ENCODE results near the gene FARP1. TPM values are rescaled to one million over a fixed set of nuclear protein-coding genes. Genes with fewer than 3 reads are reported as not detected.

FARP1 gene
- total and polyA plus RNA-seq, 7 donors: 6.9 to 96.4 (median 32.9) TPM

DNA sequence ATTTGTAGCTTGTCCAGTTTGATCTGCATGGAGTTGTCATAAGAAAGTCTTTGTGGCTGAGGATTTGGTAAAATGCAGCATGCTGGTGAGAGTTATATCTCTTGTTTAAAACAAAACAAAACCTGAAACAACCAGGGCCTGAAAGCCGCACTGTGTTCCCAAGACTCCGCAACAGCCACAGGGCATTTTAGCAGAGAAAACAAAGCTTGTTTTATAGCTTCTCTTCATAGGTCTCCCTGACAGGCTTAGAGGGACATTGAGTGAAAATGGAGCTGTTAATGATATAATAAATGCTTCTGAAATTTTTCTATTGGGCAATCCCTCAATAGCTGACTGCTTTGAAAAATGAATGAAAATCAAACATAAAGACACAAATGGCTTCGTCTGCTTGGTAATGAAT, 182.8 kb downstream of the FARP1 start:
- WGBS, 2 donors: 89 to 95% methylated on average over 3 of the region's 3 CpGs
- DNase-seq: no peak
- TF ChIP-seq, protein P1, sequence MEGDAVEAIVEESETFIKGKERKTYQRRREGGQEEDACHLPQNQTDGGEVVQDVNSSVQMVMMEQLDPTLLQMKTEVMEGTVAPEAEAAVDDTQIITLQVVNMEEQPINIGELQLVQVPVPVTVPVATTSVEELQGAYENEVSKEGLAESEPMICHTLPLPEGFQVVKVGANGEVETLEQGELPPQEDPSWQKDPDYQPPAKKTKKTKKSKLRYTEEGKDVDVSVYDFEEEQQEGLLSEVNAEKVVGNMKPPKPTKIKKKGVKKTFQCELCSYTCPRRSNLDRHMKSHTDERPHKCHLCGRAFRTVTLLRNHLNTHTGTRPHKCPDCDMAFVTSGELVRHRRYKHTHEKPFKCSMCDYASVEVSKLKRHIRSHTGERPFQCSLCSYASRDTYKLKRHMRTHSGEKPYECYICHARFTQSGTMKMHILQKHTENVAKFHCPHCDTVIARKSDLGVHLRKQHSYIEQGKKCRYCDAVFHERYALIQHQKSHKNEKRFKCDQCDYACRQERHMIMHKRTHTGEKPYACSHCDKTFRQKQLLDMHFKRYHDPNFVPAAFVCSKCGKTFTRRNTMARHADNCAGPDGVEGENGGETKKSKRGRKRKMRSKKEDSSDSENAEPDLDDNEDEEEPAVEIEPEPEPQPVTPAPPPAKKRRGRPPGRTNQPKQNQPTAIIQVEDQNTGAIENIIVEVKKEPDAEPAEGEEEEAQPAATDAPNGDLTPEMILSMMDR (IDR thresholded peaks at IDR 0.05): no peak
- TF ChIP-seq EP300 (IDR thresholded peaks at IDR 0.05): no peak
- no peak for TF ChIP-seq POLR2A (IDR thresholded peaks at IDR 0.05)
- no peak for TF ChIP-seq POLR2AphosphoS5 (IDR thresholded peaks at IDR 0.05)
- peaks cover 0 to 39% (median 24%) of the 10 kb centered on the region in 4 donors for H3K4me1 ChIP-seq
- H3K27ac ChIP-seq: peak overlapping the region in 1 of 4 donors; percentile 73
- intact Hi-C loops (cut with DNase I): no loop called here
- H3K9me3 ChIP-seq: no peaks in the 10 kb centered on the region
- H3K36me3 ChIP-seq: no peaks in the 10 kb centered on the region
- no peak overlapping the region for H3K4me3 ChIP-seq
- no peaks in the 10 kb centered on the region for H3K27me3 ChIP-seq

DNA sequence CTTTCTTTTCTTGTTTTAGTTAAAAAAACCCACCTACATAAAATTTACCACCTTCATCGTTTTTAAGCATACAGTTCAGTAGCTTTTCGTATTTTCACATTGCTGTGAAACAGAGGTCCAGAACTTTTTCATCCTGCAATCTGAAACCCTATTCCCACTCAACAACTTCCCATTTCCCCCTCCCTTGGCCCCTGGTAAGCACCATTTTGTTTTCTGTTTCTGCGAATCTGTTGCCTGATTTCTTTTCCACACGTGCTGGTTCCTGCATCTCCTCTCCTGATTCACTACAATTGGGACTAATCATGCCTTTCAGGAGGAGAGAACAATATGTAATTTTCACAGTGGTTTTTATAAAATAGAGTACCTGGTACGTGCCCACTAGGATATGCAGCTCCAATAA, 183.4 kb downstream of the FARP1 start:
- Histone ChIP-seq H3K27me3 (no peaks in the 10 kb centered on the region), H3K4me1 (peaks cover 0 to 39% (median 22%) of the 10 kb centered on the region in 4 donors), H3K9me3 (no peaks in the 10 kb centered on the region), H3K36me3 (no peaks in the 10 kb centered on the region), H3K27ac (peak overlapping the region in 2 of 4 donors; percentile 53 to 73), H3K4me3 (no peak overlapping the region)
- no peak for DNase-seq
- intact Hi-C loops (cut with DNase I): no loop called here
- TF ChIP-seq EP300 (IDR thresholded peaks at IDR 0.05) (no peak), POLR2A (IDR thresholded peaks at IDR 0.05) (no peak), POLR2AphosphoS5 (IDR thresholded peaks at IDR 0.05) (no peak)
- TF ChIP-seq, protein P1 (IDR thresholded peaks at IDR 0.05): no peak
- WGBS, 2 donors: 86 to 89% methylated on average over 5 of the region's 5 CpGs

DNA sequence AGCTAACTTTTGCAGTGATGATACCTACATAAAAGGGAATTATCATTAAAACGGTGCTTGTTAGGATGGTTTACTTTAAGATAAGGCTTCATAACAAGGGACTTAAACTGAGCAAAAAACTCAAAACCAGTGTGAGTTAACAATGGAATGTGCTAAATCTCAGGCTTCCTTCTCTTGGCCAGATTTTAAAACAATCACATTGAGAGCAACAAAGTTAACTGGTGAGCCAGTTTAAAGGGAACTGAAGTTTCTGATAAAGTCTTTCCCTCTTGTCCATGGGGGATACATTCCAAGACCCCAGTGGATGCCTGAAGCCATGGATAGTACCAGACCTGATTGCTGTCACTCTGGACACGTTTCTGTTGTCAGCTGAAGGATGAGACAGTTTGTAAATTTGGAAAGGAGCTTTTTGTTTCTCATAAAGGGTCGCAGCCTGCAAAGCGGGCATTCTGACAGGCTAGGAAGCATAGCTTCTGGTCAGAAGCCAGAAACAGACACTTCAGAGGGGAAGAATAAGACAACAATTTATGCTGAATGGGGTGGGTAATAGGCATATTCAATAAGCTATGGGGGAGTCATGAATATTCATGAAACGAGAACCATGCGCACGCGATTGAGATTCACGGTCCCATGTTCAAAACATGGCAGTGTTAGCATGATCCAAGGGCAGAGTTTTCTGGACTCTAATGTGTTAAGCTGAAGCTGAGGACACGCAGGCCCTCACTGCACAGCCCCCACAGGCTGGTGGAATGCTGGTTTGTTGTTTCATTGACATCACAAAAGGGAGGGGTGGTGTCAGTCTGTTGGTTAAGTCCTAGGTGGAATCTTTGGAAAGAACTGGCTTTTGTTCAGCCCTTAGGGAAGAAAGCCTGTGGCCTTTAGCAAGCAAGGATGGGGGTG, 184.7 kb downstream of the FARP1 start:
- DNase-seq: no peak
- Histone ChIP-seq H3K27ac (peak overlapping the region in 2 of 4 donors; percentile 53 to 73), H3K36me3 (no peaks in the 10 kb centered on the region), H3K27me3 (no peaks in the 10 kb centered on the region), H3K9me3 (no peaks in the 10 kb centered on the region), H3K4me1 (peaks cover 0 to 39% (median 22%) of the 10 kb centered on the region in 4 donors), H3K4me3 (peak overlapping the region in 1 of 4 donors; percentile 9)
- WGBS, 2 donors: 77 to 84% methylated on average over 10 of the region's 10 CpGs
- intact Hi-C loops (cut with DNase I): no loop called here
- TF ChIP-seq POLR2A (IDR thresholded peaks at IDR 0.05): no peak
- no peak for TF ChIP-seq EP300 (IDR thresholded peaks at IDR 0.05)
- TF ChIP-seq, protein P1 (IDR thresholded peaks at IDR 0.05): no peak
- TF ChIP-seq POLR2AphosphoS5 (IDR thresholded peaks at IDR 0.05): peak in 1 of 4 donors; percentile 27

DNA sequence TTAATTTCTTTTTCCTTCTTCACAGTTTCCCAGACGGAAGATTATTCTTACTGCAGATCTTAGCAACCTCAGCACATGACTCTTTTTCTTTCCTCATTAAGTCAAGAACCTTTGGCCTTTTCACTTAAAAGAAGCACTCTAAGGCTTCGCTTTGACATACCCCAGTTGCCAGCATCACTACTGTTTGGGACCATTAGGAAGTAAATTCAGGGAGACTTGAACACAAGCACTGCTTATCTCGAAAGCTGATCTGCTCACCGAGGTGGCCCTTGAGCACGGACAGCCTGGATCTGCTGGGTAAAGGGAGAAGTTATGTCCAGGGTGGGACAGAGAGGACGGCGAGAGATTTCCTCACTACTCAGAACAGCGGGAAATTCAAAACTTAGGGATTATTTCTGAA, 185.6 kb downstream of the FARP1 start:
- Histone ChIP-seq H3K36me3 (no peaks in the 10 kb centered on the region), H3K4me1 (peaks cover 0 to 39% (median 22%) of the 10 kb centered on the region in 4 donors), H3K9me3 (no peaks in the 10 kb centered on the region), H3K27ac (peak overlapping the region in 2 of 4 donors; percentile 53 to 73), H3K4me3 (peak overlapping the region in 1 of 4 donors; percentile 16), H3K27me3 (no peaks in the 10 kb centered on the region)
- no peak for TF ChIP-seq EP300 (IDR thresholded peaks at IDR 0.05)
- TF ChIP-seq, protein P1 (IDR thresholded peaks at IDR 0.05): no peak
- no peak for TF ChIP-seq POLR2A (IDR thresholded peaks at IDR 0.05)
- TF ChIP-seq POLR2AphosphoS5 (IDR thresholded peaks at IDR 0.05): no peak
- intact Hi-C loops (cut with DNase I): no loop called here
- DNase-seq: no peak
- WGBS, 2 donors: 88 to 91% methylated on average over 8 of the region's 8 CpGs

Measured in sigmoid colon (tissue), 7 donors.